ENCODE results near the gene SLC7A14. TPM values are rescaled to one million over a fixed set of nuclear protein-coding genes. Genes with fewer than 3 reads are reported as not detected.

SLC7A14 gene
- total RNA-seq, 1 experiment from 2014 or later, result not detected

- DNase-seq (ENCODE audit: low read depth, low spot score) (no peak), ATAC-seq (no peak)
- Histone ChIP-seq H3K4me3 (replicated peaks in 1 of 2; ENCODE audit: low read depth in 1 of 2, low read length in 2 of 2) (no peak overlapping the region), H3K27me3 (ENCODE audit: insufficient read depth, low read length) (no peaks in the 10 kb centered on the region), H3K9me2 (ENCODE audit: insufficient read depth) (no peaks in the 10 kb centered on the region), H3K9ac (ENCODE audit: low read length) (no peak overlapping the region), H3K4me1 (ENCODE audit: control insufficient read depth in 1 of 2, insufficient read depth in 2 of 2, low read length in 2 of 2) (no peaks in the 10 kb centered on the region), H3K9me3 (ENCODE audit: control insufficient read depth in 1 of 2, insufficient read depth in 1 of 2, low read depth in 1 of 2, low read length in 2 of 2) (no peaks in the 10 kb centered on the region), H3K4me2 (ENCODE audit: low read length) (no peak overlapping the region), H3K36me3 (ENCODE audit: control insufficient read depth in 1 of 2, insufficient read depth in 2 of 2, low read length in 2 of 2) (no peaks in the 10 kb centered on the region), H3K27ac (ENCODE audit: low read depth, low read length) (no peak overlapping the region), H3K79me2 (ENCODE audit: insufficient read depth, low read length) (no peaks in the 10 kb centered on the region), H4K20me1 (ENCODE audit: insufficient read depth) (no peaks in the 10 kb centered on the region), H2AFZ (ENCODE audit: low read depth, low read length, poor library complexity, severe bottlenecking) (no peak overlapping the region)
- CTCF ChIA-PET, result no interaction called here
- TF ChIP-seq YY1 (IDR thresholded peaks at IDR 0.05; ENCODE audit: extremely low read depth, insufficient replicate concordance, low read depth, low read length) (no peak), MAX (IDR thresholded peaks at IDR 0.05) (no peak), POLR2AphosphoS5 (IDR thresholded peaks at IDR 0.05; ENCODE audit: low read depth, low read length) (no peak), SRF (IDR thresholded peaks at IDR 0.05; ENCODE audit: low read depth) (no peak), SIN3A (IDR thresholded peaks at IDR 0.05; ENCODE audit: low read depth) (no peak), REST (IDR thresholded peaks at IDR 0.05; ENCODE audit: low read depth) (no peak), CEBPB (IDR thresholded peaks at IDR 0.05; ENCODE audit: low read depth) (no peak), RAD21 (IDR thresholded peaks at IDR 0.05; ENCODE audit: low read depth) (no peak), EZH2 (IDR thresholded peaks at IDR 0.05) (no peak), ZNF274 (IDR thresholded peaks at IDR 0.05; ENCODE audit: low read depth, low read length) (no peak), SP1 (IDR thresholded peaks at IDR 0.05; ENCODE audit: low read depth) (no peak)
- intact Hi-C loops (cut with micrococcal nuclease), result no loop called here
- POLR2A ChIA-PET, result no interaction called here
- no TSS peak for BruUV-seq (replicated peaks)
- RAD21 ChIA-PET (ENCODE audit: low non-redundant PET in 1 of 2, low total read pairs in 2 of 2, uncharacterized antibody in 2 of 2, unreplicated experiment in 2 of 2), result no interaction called here
Observed at GRCh38 chr3:170513642-170514041, 72.2 kb downstream of the SLC7A14 start.
